CD14-positive monocyte (primary cell): ENCODE results near the gene LIMCH1. TPM values are rescaled to one million over a fixed set of nuclear protein-coding genes. Genes with fewer than 3 reads are reported as not detected.

Source experiments
- DNase-seq, 3 donors: peaks; one replicate each; pipeline ENCODE4 v3.0.0-alpha.2; 2011 to 2022
- H2AFZ ChIP-seq: 2 replicates; pipeline ENCODE4 v1.6.0; 2012; ENCODE audit warnings: mild to moderate bottlenecking, low read depth, low read length, inconsistent platforms; ENCODE audit not compliant: insufficient read depth, poor library complexity, severe bottlenecking
- H3K27ac ChIP-seq, 2 donors: 1 replicate in 1 of 2; 2 replicates in 1 of 2; pipeline ENCODE4 v1.5.1; 2012 to 2013; ENCODE audit warnings: low read length in 2 of 2, control low read depth in 1 of 2, inconsistent platforms in 1 of 2, low read depth in 1 of 2, mild to moderate bottlenecking in 1 of 2
- H3K27me3 ChIP-seq, 2 donors: one replicate each; pipeline versions ENCODE4 v1.6.0 to v1.6.1; 2011 to 2013; ENCODE audit warnings: low read length in 2 of 2; ENCODE audit not compliant: control insufficient read depth in 2 of 2, insufficient read depth in 2 of 2
- H3K36me3 ChIP-seq, 2 donors: replicated peaks in 1 of 2; 1 replicate in 1 of 2; 2 replicates in 1 of 2; pipeline versions ENCODE4 v1.5.1 to v1.6.1; 2012 to 2013; ENCODE audit warnings: low read length in 2 of 2, control low read depth in 1 of 2, inconsistent platforms in 1 of 2, mild to moderate bottlenecking in 1 of 2; ENCODE audit not compliant: insufficient read depth in 2 of 2, control insufficient read depth in 1 of 2
- H3K4me1 ChIP-seq, 2 donors: 1 replicate in 1 of 2; 2 replicates in 1 of 2; pipeline versions ENCODE4 v1.5.1 to v1.6.1; 2012 to 2013; ENCODE audit warnings: low read length in 2 of 2, control low read depth in 1 of 2, inconsistent platforms in 1 of 2, mild to moderate bottlenecking in 1 of 2, moderate library complexity in 1 of 2; ENCODE audit not compliant: insufficient read depth in 2 of 2, control insufficient read depth in 1 of 2
- H3K4me2 ChIP-seq: replicated peaks from 2 replicates; pipeline ENCODE3; 2012; ENCODE audit warnings: low read length, moderate library complexity, mild to moderate bottlenecking; ENCODE audit not compliant: poor library complexity, severe bottlenecking; ENCODE audit errors: extremely low read depth
- H3K4me3 ChIP-seq, 3 experiments: fragments of 200-600 bp in 1 of 3; sonication (generic) in 1 of 3; replicated peaks in 1 of 3; 1 replicate in 2 of 3; 2 replicates in 1 of 3; pipeline ENCODE4 v1.5.1; 2011 to 2013; ENCODE audit warnings: low read length in 3 of 3, mild to moderate bottlenecking in 3 of 3, control low read depth in 2 of 3, low read depth in 2 of 3, inconsistent platforms in 1 of 3, moderate library complexity in 1 of 3
- H3K79me2 ChIP-seq: 2 replicates; pipeline ENCODE4 v1.6.0; 2012; ENCODE audit warnings: mild to moderate bottlenecking, control low read depth, inconsistent platforms, low read length, moderate library complexity; ENCODE audit not compliant: insufficient read depth
- H3K9ac ChIP-seq: 2 replicates; pipeline ENCODE4 v1.6.0; 2017; ENCODE audit warnings: low read length, mild to moderate bottlenecking; ENCODE audit not compliant: insufficient read depth, poor library complexity, severe bottlenecking
- H3K9me3 ChIP-seq, 2 donors: replicated peaks in 1 of 2; 1 replicate in 1 of 2; 2 replicates in 1 of 2; pipeline versions ENCODE4 v1.5.1 to v1.6.1; 2012 to 2013; ENCODE audit warnings: low read length in 2 of 2, control low read depth in 1 of 2; ENCODE audit not compliant: control insufficient read depth in 1 of 2, insufficient read depth in 1 of 2
- H4K20me1 ChIP-seq: 2 replicates; pipeline ENCODE4 v1.6.0; 2012; ENCODE audit warnings: mild to moderate bottlenecking, low read length, control low read depth, moderate library complexity; ENCODE audit not compliant: insufficient read depth
- H3K27ac Mint-ChIP-seq, 7 donors: one replicate each; pipeline ENCODE4 v1.8.0; 2020; ENCODE audit warnings: mild to moderate bottlenecking in 7 of 7, mixed read lengths in 7 of 7, moderate library complexity in 6 of 7, inconsistent platforms in 2 of 7
- H3K27me3 Mint-ChIP-seq, 3 donors: one replicate each; pipeline ENCODE4 v1.8.0; 2021 to 2022; ENCODE audit warnings: low read depth in 3 of 3, mild to moderate bottlenecking in 3 of 3, mixed read lengths in 3 of 3, moderate library complexity in 3 of 3, inconsistent platforms in 1 of 3
- H3K36me3 Mint-ChIP-seq, 2 donors: one replicate each; pipeline ENCODE4 v1.8.0; 2020; ENCODE audit warnings: mixed read lengths in 2 of 2, inconsistent platforms in 1 of 2, mild to moderate bottlenecking in 1 of 2
- H3K4me1 Mint-ChIP-seq: one replicate; pipeline ENCODE4 v1.8.0; 2020; ENCODE audit warnings: mild to moderate bottlenecking, mixed read lengths
- H3K4me3 Mint-ChIP-seq, 2 donors: one replicate each; pipeline ENCODE4 v1.8.0; 2020; ENCODE audit warnings: mild to moderate bottlenecking in 2 of 2, mixed read lengths in 2 of 2, moderate library complexity in 1 of 2
- H3K9me3 Mint-ChIP-seq, 7 donors: one replicate each; pipeline ENCODE4 v1.8.0; 2020 to 2022; ENCODE audit warnings: mixed read lengths in 7 of 7, mild to moderate bottlenecking in 6 of 7, moderate library complexity in 6 of 7, inconsistent platforms in 2 of 7
- WGBS: methylation state at CpG from one replicate; pipeline ENCODE4 v1.1.5; 2013; ENCODE audit warnings: missing lambda C conversion rate; ENCODE audit not compliant: insufficient coverage; 5-methylcytosine and 5-hydroxymethylcytosine counted together
- intact Hi-C, 2 donors: fragments of 100-400 bp; cut with micrococcal nuclease; formaldehyde crosslinking; loops; one replicate each; pipeline versions ENCODE4 v1.15.0 to v1.15.1; 2023
- polyA plus RNA-seq, 3 donors: library from polyadenylated mRNA; depleted of rRNA in 1 of 3; unstranded in 2 of 3; stranded (reverse) in 1 of 3; fragments of 300-500 nt in 2 of 3; fragments of >200 nt in 1 of 3; fragmentation: Illumina TruSeq in 2 of 3; gene quantifications; 1 replicate in 2 of 3; 2 replicates in 1 of 3; pipeline ENCODE4 v1.2.3, GENCODE V29; 2012 to 2021
- TF ChIP-seq, protein P1 (sequence below): fragments of 200-600 bp; IDR thresholded peaks from one replicate; pipeline ENCODE4 v1.8.0; 2022; ENCODE audit warnings: antibody characterized with exemption, mild to moderate bottlenecking

The LIMCH1 gene
- polyA plus RNA-seq, 3 donors, result 0.25 to 0.64 (median 0.32) TPM

DNA sequence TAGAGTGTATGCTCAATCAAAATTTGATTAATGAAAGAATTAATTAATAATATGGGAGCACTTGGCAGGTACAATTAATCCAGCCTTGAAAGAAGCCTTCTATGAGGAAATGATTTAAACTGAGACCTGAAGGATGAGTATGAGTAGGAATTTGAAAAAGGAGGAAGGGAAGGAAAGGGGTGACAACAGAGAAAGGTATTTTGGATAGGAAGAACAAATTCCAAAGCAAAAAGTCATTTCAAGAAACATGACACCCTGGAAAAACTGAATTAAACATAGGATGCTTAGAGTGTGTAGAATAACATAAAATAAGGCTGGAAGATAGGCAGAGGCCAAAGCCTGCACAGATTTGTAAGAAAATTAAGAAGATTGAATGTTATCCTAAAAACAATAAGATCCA lies 180.9 kb downstream of the LIMCH1 start:
- TF ChIP-seq, protein P1, sequence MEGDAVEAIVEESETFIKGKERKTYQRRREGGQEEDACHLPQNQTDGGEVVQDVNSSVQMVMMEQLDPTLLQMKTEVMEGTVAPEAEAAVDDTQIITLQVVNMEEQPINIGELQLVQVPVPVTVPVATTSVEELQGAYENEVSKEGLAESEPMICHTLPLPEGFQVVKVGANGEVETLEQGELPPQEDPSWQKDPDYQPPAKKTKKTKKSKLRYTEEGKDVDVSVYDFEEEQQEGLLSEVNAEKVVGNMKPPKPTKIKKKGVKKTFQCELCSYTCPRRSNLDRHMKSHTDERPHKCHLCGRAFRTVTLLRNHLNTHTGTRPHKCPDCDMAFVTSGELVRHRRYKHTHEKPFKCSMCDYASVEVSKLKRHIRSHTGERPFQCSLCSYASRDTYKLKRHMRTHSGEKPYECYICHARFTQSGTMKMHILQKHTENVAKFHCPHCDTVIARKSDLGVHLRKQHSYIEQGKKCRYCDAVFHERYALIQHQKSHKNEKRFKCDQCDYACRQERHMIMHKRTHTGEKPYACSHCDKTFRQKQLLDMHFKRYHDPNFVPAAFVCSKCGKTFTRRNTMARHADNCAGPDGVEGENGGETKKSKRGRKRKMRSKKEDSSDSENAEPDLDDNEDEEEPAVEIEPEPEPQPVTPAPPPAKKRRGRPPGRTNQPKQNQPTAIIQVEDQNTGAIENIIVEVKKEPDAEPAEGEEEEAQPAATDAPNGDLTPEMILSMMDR, result no peak
- H3K36me3 ChIP-seq, result no peaks in the 10 kb centered on the region
- H3K9me3 ChIP-seq, result peaks cover 0 to 1% of the 10 kb centered on the region in 2 donors
- no peak overlapping the region for H2AFZ ChIP-seq
- no peaks in the 10 kb centered on the region for H3K36me3 Mint-ChIP-seq
- intact Hi-C loops, result no loop called here
- no peaks in the 10 kb centered on the region for H3K4me1 Mint-ChIP-seq
- H3K4me3 ChIP-seq, result no peak overlapping the region
- DNase-seq, result no peak
- no peak overlapping the region for H3K27ac ChIP-seq
- no peaks in the 10 kb centered on the region for H3K79me2 ChIP-seq
- H3K4me1 ChIP-seq, result no peaks in the 10 kb centered on the region
- peaks cover 0 to 7% (median 2%) of the 10 kb centered on the region in 7 donors for H3K9me3 Mint-ChIP-seq
- H3K27me3 ChIP-seq, result peaks cover 0 to 9% of the 10 kb centered on the region in 2 donors
- no peak overlapping the region for H3K4me3 Mint-ChIP-seq
- H3K9ac ChIP-seq, result no peak overlapping the region
- H3K4me2 ChIP-seq, result no peak overlapping the region
- H3K27ac Mint-ChIP-seq, result no peak overlapping the region
- H4K20me1 ChIP-seq, result no peaks in the 10 kb centered on the region
- H3K27me3 Mint-ChIP-seq, result peaks cover 6 to 11% (median 8%) of the 10 kb centered on the region in 3 donors

DNA sequence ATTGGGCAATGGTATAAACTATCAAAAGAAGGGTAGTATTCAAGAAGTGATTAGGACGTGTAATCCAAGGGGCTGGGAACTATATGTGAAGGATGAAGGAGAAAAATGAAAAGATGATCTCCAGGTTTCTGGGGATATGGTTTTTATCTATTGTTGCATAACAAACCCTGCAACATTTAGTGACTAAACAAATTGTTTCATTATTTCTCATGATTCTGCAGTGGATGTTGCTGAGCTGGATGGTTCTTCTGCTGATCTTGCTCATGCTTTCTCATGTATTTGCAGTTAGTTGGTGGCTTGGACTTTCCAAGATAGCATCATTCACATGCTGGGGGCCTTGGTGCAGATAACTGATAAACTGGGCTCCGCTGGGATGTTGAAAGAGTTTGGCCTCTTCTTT lies 181.5 kb downstream of the LIMCH1 start:
- intact Hi-C loops, result no loop called here
- no peak overlapping the region for H3K4me3 Mint-ChIP-seq
- Histone ChIP-seq H3K9me3 (peaks cover 0 to 6% of the 10 kb centered on the region in 2 donors), H3K4me1 (no peaks in the 10 kb centered on the region), H3K4me2 (no peak overlapping the region), H3K27ac (no peak overlapping the region), H3K9ac (no peak overlapping the region), H2AFZ (no peak overlapping the region), H3K36me3 (no peaks in the 10 kb centered on the region), H3K79me2 (no peaks in the 10 kb centered on the region), H3K27me3 (peaks cover 0 to 9% of the 10 kb centered on the region in 2 donors), H4K20me1 (no peaks in the 10 kb centered on the region), H3K4me3 (no peak overlapping the region)
- H3K9me3 Mint-ChIP-seq, result peaks cover 0 to 10% (median 6%) of the 10 kb centered on the region in 7 donors
- H3K36me3 Mint-ChIP-seq, result no peaks in the 10 kb centered on the region
- TF ChIP-seq, protein P1, result no peak
- WGBS, result 60% methylated on average over 1 of the region's 2 CpGs
- no peak overlapping the region for H3K27ac Mint-ChIP-seq
- H3K4me1 Mint-ChIP-seq, result no peaks in the 10 kb centered on the region
- peaks cover 6 to 8% (median 8%) of the 10 kb centered on the region in 3 donors for H3K27me3 Mint-ChIP-seq
- no peak for DNase-seq
